ENCODE measurements around the gene CDH13.
A peak's percentile ranks its signal among the peaks of the same experiment; 100 is the strongest.

CDH13 gene

GRCh38 chr16:82699260-82699659 lies 72.5 kb downstream of the CDH13 start:
- no peak for TF ChIP-seq CSRNP3 (CRISPR knock-in tag; IDR thresholded peaks at IDR 0.05)
- TF ChIP-seq POU6F1 (CRISPR knock-in tag; IDR thresholded peaks at IDR 0.05; ENCODE audit: borderline replicate concordance, low read depth), result no peak
- TF ChIP-seq SNAI2 (CRISPR knock-in tag; IDR thresholded peaks at IDR 0.05), result no peak
- ATAC-seq, result peak; percentile 17; the same call in 2 of the 3 replicates

GRCh38 chr16:82699711-82700495 lies 73.1 kb downstream of the CDH13 start:
- TF ChIP-seq TOX (CRISPR knock-in tag; IDR thresholded peaks at IDR 0.05; ENCODE audit: borderline replicate concordance) (0 out of 2 replicates have a peak, but pooled peaks have one; percentile 17), OSR1 (CRISPR knock-in tag; IDR thresholded peaks at IDR 0.05) (no peak)
- ATAC-seq, result peak; percentile 78

GRCh38 chr16:82700541-82701235 lies 73.9 kb downstream of the CDH13 start:
- peak; percentile 32; the same call in 2 of the 3 replicates for ATAC-seq
- TF ChIP-seq TOX (CRISPR knock-in tag; IDR thresholded peaks at IDR 0.05; ENCODE audit: borderline replicate concordance) (no peak), ESRRG (CRISPR knock-in tag; IDR thresholded peaks at IDR 0.05) (no peak), CREB5 (CRISPR knock-in tag; IDR thresholded peaks at IDR 0.05; ENCODE audit: low read depth) (no peak), SNAI2 (CRISPR knock-in tag; IDR thresholded peaks at IDR 0.05) (no peak), ZC3H10 (CRISPR knock-in tag; IDR thresholded peaks at IDR 0.05) (no peak), BACH2 (CRISPR knock-in tag; IDR thresholded peaks at IDR 0.05; ENCODE audit: borderline replicate concordance) (no peak), CSDC2 (CRISPR knock-in tag; IDR thresholded peaks at IDR 0.05) (no peak), ZFP3 (CRISPR knock-in tag; IDR thresholded peaks at IDR 0.05) (no peak), RARB (CRISPR knock-in tag; IDR thresholded peaks at IDR 0.05) (no peak), ZNF8 (CRISPR knock-in tag; IDR thresholded peaks at IDR 0.05) (no peak), TCF4 (CRISPR knock-in tag; IDR thresholded peaks at IDR 0.05; ENCODE audit: borderline replicate concordance) (no peak), PPARA (CRISPR knock-in tag; IDR thresholded peaks at IDR 0.05; ENCODE audit: borderline replicate concordance) (no peak), ARNTL (CRISPR knock-in tag; IDR thresholded peaks at IDR 0.05; ENCODE audit: borderline replicate concordance, low read depth) (no peak), GLIS3 (CRISPR knock-in tag; IDR thresholded peaks at IDR 0.05) (no peak), TSHZ2 (CRISPR knock-in tag; IDR thresholded peaks at IDR 0.05) (no peak), POU6F1 (CRISPR knock-in tag; IDR thresholded peaks at IDR 0.05; ENCODE audit: borderline replicate concordance, low read depth) (no peak), ZNF70 (CRISPR knock-in tag; IDR thresholded peaks at IDR 0.05) (no peak), ZFP30 (CRISPR knock-in tag; IDR thresholded peaks at IDR 0.05) (no peak), PATZ1 (CRISPR knock-in tag; IDR thresholded peaks at IDR 0.05; ENCODE audit: borderline replicate concordance) (no peak), ISL1 (CRISPR knock-in tag; IDR thresholded peaks at IDR 0.05) (no peak)

Data from SK-N-SH treated with all-trans-retinoic acid at 6 μM for 48 hours (cell line).